Sigmoid colon (tissue), 4 donors: ENCODE data around the gene CAMKK1.

ENCODE experiments used
- CTCF ChIP-seq, 4 experiments: fragments of 450-650 bp in 3 of 4; fragments of 200-600 bp in 1 of 4; IDR thresholded peaks; one replicate each; pipeline ENCODE4 v1.5.1; 2016 to 2019; ENCODE audit warnings: antibody characterized with exemption in 4 of 4, mild to moderate bottlenecking in 3 of 4, moderate library complexity in 2 of 4
- EP300 ChIP-seq, 4 donors: sonication (generic); formaldehyde crosslinking; IDR thresholded peaks; one replicate each; pipeline ENCODE4 v1.6.1; 2017; ENCODE audit warnings: antibody characterized with exemption in 4 of 4
- POLR2A ChIP-seq, 2 donors: fragments of 450-650 bp; IDR thresholded peaks; one replicate each; pipeline ENCODE4 v1.6.1; 2016; ENCODE audit warnings: antibody characterized with exemption in 2 of 2, mild to moderate bottlenecking in 2 of 2, moderate library complexity in 2 of 2

DNA sequence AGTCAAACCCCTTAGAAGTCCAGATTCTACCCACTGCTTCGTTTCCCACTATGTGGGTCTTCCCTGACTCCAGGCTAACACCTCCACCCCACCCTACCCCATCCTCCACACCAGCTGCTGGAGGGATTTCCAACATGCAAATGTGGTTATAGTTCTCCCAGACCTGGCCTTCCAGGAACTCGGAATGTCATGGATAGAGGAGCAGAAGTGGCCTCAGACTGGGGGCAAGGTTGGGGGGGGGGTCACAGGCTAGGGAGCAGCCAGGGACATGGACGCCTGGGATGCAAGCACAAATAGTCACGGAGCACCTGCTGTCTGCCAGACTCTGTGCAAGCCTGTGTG is 2.0 kb downstream of the CAMKK1 start:
- TF ChIP-seq CTCF (IDR thresholded peaks at IDR 0.05) (no peak), POLR2A (IDR thresholded peaks at IDR 0.05) (no peak), EP300 (IDR thresholded peaks at IDR 0.05) (no peak)
